GM13976 (cell line): Measurements from ENCODE around the gene HBG2.

Source experiments
- DNase-seq: peaks from one replicate; pipeline ENCODE4 v3.0.0; 2012; ENCODE audit warnings: low spot score
- CTCF ChIP-seq: IDR thresholded peaks from 2 replicates; pipeline ENCODE4 v1.5.1; 2012; ENCODE audit warnings: borderline replicate concordance, mild to moderate bottlenecking; ENCODE audit not compliant: insufficient read depth; ENCODE audit errors: extremely low read depth, missing control alignments, control extremely low read depth
- in situ Hi-C: fragments of 300-500 bp; cut with MboI; formaldehyde crosslinking; loops from one replicate; pipeline ENCODE4 v1.12.0; 2022; ENCODE audit warnings: low sequenced_read_pairs, mixed read lengths, inconsistent platforms; ENCODE audit not compliant: unreplicated experiment

Gene HBG2

GRCh38 chr11:5293028-5293427 lies 38.4 kb upstream of the HBG2 start:
- no peak for TF ChIP-seq CTCF
- in situ Hi-C loops: no loop called here
- DNase-seq: no peak

- in situ Hi-C loops: no loop called here
- peak; percentile 42 for TF ChIP-seq CTCF
- peak; percentile 38 for DNase-seq
Observed at GRCh38 chr11:5291207-5291838, 36.7 kb upstream of the HBG2 start.

GRCh38 chr11:5290106-5290505 lies 35.5 kb upstream of the HBG2 start:
- in situ Hi-C loops: no loop called here
- DNase-seq: no peak
- no peak for TF ChIP-seq CTCF

- no peak for DNase-seq
- no peak for TF ChIP-seq CTCF
- in situ Hi-C loops: no loop called here
Observed at GRCh38 chr11:5289696-5290095, 35.1 kb upstream of the HBG2 start.

- in situ Hi-C loops: no loop called here
- no peak for TF ChIP-seq CTCF
- no peak for DNase-seq
Observed at GRCh38 chr11:5288906-5289550, 34.4 kb upstream of the HBG2 start.

- in situ Hi-C loops: no loop called here
- TF ChIP-seq CTCF: no peak
- no peak for DNase-seq
Observed at GRCh38 chr11:5288108-5288905, 33.7 kb upstream of the HBG2 start.
